OCI-LY1 (cell line): ENCODE results near the gene ESF1.

ENCODE experiments used
- H2AFZ ChIP-seq: fragments of 200-600 bp; sonication (generic), shearing (Covaris generic); 2 replicates; pipeline ENCODE4 v1.6.0; 2014; ENCODE audit warnings: antibody characterized with exemption, mild to moderate bottlenecking, low read length
- H3F3A ChIP-seq: fragments of 200-600 bp; sonication (generic), shearing (Covaris generic); 2 replicates; pipeline ENCODE4 v1.6.0; 2014; ENCODE audit warnings: mild to moderate bottlenecking, antibody characterized with exemption, low read length, moderate library complexity; ENCODE audit not compliant: insufficient read depth
- H3K27ac ChIP-seq: fragments of 200-600 bp; sonication (generic); 2 replicates; pipeline ENCODE4 v1.5.1; 2014; ENCODE audit warnings: low read length, mixed run types, mild to moderate bottlenecking, low read depth; ENCODE audit not compliant: poor library complexity, severe bottlenecking
- H3K27me3 ChIP-seq: fragments of 200-600 bp; sonication (generic); 2 replicates; pipeline ENCODE4 v1.6.0; 2014; ENCODE audit warnings: antibody characterized with exemption, mild to moderate bottlenecking, low read length, moderate library complexity; ENCODE audit not compliant: insufficient read depth
- H3K36me3 ChIP-seq: fragments of 200-600 bp; sonication (generic); 2 replicates; pipeline ENCODE4 v1.6.1; 2014; ENCODE audit warnings: mild to moderate bottlenecking, antibody characterized with exemption, low read length, moderate library complexity, mixed read lengths; ENCODE audit not compliant: insufficient read depth
- H3K4me1 ChIP-seq: fragments of 200-600 bp; sonication (generic); 2 replicates; pipeline ENCODE4 v1.5.1; 2014; ENCODE audit warnings: mild to moderate bottlenecking, low read length, moderate library complexity; ENCODE audit not compliant: insufficient read depth, severe bottlenecking
- H3K4me2 ChIP-seq: fragments of 200-600 bp; sonication (generic), shearing (Covaris generic); 2 replicates; pipeline ENCODE4 v1.6.1; 2014; ENCODE audit warnings: low read length
- H3K4me3 ChIP-seq: fragments of 200-600 bp; sonication (generic); 2 replicates; pipeline ENCODE4 v1.5.1; 2014; ENCODE audit warnings: low read length, low read depth, mild to moderate bottlenecking, mixed read lengths; ENCODE audit not compliant: poor library complexity, severe bottlenecking
- H3K79me2 ChIP-seq: fragments of 200-600 bp; shearing (Covaris generic); 2 replicates; pipeline ENCODE4 v1.6.1; 2016; ENCODE audit warnings: mixed run types, low read length, mixed read lengths; ENCODE audit not compliant: insufficient read depth
- H3K9ac ChIP-seq: fragments of 200-600 bp; sonication (generic), shearing (Covaris generic); 2 replicates; pipeline ENCODE4 v1.6.1; 2014; ENCODE audit warnings: mild to moderate bottlenecking, low read length, mixed read lengths
- H3K9me2 ChIP-seq: fragments of 200-600 bp; sonication (generic), shearing (Covaris generic); 2 replicates; pipeline ENCODE4 v1.6.1; 2014; ENCODE audit warnings: low read depth, mild to moderate bottlenecking, low read length, mixed read lengths
- H3K9me3 ChIP-seq: fragments of 200-600 bp; shearing (Covaris generic); 2 replicates; pipeline ENCODE4 v1.6.1; 2014; ENCODE audit warnings: low read length, mixed read lengths
- H4K20me1 ChIP-seq: fragments of 200-600 bp; sonication (generic), shearing (Covaris generic); 2 replicates; pipeline ENCODE4 v1.6.0; 2016; ENCODE audit warnings: mild to moderate bottlenecking, low read length; ENCODE audit not compliant: insufficient read depth
- EZH2 ChIP-seq: fragments of 200-600 bp; sonication (generic), shearing (Covaris generic); IDR thresholded peaks from 2 replicates; pipeline ENCODE4 v1.8.0; 2017; ENCODE audit warnings: borderline replicate concordance, mixed run types, mild to moderate bottlenecking, antibody characterized with exemption, low read length, moderate library complexity, mixed read lengths
- TF ChIP-seq, protein P1 (sequence below): fragments of 200-600 bp; sonication (generic), shearing (Covaris generic); IDR thresholded peaks from 2 replicates; pipeline ENCODE4 v1.5.1; 2017; ENCODE audit warnings: mild to moderate bottlenecking, antibody characterized with exemption, low read length, moderate library complexity, mixed read lengths

Gene ESF1

DNA sequence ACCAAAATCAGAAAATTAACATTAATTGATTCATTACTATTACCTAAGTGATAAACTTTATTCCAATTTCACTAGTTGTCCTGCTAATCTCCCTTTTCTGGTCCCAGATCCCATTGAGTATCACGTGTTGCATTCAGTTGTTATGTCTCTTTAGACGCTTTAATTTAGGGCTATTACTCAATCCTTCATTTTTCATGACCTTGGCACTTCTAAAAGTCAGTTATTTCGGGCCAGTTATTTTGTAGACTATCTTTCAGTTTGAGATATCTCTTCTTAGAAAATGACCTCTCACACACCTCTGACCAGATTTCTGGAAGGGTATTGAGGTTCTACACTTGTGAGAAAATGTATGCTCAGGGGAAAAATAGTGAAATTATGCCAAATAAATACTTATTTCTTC, 112.0 kb downstream of the ESF1 start:
- Histone ChIP-seq H3K9ac (no peak overlapping the region), H3K4me1 (no peaks in the 10 kb centered on the region), H3K36me3 (no peaks in the 10 kb centered on the region), H2AFZ (no peak overlapping the region), H3K4me2 (no peak overlapping the region), H3K79me2 (no peaks in the 10 kb centered on the region), H3K9me3 (no peaks in the 10 kb centered on the region), H3K4me3 (no peak overlapping the region), H3K27me3 (0 out of 2 replicates have a peak, but pooled peaks cover 4% of the 10 kb centered on the region), H4K20me1 (no peaks in the 10 kb centered on the region), H3F3A (no peaks in the 10 kb centered on the region), H3K9me2 (no peaks in the 10 kb centered on the region), H3K27ac (no peak overlapping the region)
- no peak for TF ChIP-seq EZH2
- TF ChIP-seq, protein P1, sequence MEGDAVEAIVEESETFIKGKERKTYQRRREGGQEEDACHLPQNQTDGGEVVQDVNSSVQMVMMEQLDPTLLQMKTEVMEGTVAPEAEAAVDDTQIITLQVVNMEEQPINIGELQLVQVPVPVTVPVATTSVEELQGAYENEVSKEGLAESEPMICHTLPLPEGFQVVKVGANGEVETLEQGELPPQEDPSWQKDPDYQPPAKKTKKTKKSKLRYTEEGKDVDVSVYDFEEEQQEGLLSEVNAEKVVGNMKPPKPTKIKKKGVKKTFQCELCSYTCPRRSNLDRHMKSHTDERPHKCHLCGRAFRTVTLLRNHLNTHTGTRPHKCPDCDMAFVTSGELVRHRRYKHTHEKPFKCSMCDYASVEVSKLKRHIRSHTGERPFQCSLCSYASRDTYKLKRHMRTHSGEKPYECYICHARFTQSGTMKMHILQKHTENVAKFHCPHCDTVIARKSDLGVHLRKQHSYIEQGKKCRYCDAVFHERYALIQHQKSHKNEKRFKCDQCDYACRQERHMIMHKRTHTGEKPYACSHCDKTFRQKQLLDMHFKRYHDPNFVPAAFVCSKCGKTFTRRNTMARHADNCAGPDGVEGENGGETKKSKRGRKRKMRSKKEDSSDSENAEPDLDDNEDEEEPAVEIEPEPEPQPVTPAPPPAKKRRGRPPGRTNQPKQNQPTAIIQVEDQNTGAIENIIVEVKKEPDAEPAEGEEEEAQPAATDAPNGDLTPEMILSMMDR: no peak

DNA sequence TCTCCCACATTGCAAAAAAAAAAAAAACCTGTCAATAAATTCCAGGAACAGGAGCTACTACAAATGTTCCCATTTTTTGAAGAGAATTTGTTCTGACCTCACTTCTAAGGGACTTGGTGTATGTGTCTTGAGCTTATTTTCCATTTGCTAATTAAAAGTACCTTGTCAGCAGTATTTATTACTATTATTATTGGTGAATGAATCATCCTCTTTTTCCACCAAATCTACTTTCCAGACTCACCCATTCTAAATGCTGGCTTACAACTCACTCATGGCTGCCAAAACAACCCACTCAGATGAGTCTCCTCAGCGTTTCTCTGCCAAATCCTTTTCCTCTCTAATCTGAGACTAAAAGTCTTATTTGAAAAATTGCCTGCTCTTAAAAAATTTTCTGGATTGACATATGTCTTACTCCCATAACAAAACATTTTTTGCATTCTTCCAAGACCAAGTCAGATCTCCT, 112.8 kb downstream of the ESF1 start:
- no peak for TF ChIP-seq EZH2
- TF ChIP-seq, protein P1: no peak

DNA sequence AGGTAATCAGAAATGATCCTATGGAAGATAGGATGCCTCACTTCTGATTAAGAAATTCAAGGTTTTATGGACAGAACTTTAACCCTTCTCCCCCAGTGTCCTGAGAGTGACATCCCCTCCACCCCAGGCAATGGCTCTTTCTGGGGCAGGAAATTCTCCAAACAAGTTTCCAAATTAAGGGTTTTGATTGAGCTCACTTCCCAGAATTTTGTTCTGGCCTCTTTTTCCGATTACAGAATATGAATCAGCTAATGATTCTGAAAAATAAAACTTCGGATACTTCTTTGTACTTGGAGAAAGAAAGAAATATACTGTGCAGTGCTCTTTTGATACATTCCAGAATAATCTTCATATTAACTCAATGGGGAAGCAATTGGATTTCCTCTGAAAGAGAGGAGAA, 113.2 kb downstream of the ESF1 start:
- no peaks in the 10 kb centered on the region for H3K4me1 ChIP-seq

More for the DNA sequence above, 112.8 kb downstream of the ESF1 start:
- no peak overlapping the region for H3K4me2 ChIP-seq
- no peak overlapping the region for H3K9ac ChIP-seq
- no peaks in the 10 kb centered on the region for H3F3A ChIP-seq
- no peak overlapping the region for H3K4me3 ChIP-seq
- H3K9me2 ChIP-seq: no peaks in the 10 kb centered on the region
- H3K79me2 ChIP-seq: no peaks in the 10 kb centered on the region
- H2AFZ ChIP-seq: no peak overlapping the region
- no peak overlapping the region for H3K27ac ChIP-seq
- no peaks in the 10 kb centered on the region for H3K9me3 ChIP-seq
- no peaks in the 10 kb centered on the region for H4K20me1 ChIP-seq
- no peaks in the 10 kb centered on the region for H3K4me1 ChIP-seq
- 0 out of 2 replicates have a peak, but pooled peaks cover 4% of the 10 kb centered on the region for H3K27me3 ChIP-seq
- no peaks in the 10 kb centered on the region for H3K36me3 ChIP-seq

More for the DNA sequence above, 113.2 kb downstream of the ESF1 start:
- Histone ChIP-seq H3K4me3 (no peak overlapping the region), H2AFZ (no peak overlapping the region), H3K27ac (no peak overlapping the region), H3K79me2 (no peaks in the 10 kb centered on the region), H3K9me3 (no peaks in the 10 kb centered on the region), H3K36me3 (no peaks in the 10 kb centered on the region), H3K27me3 (0 out of 2 replicates have a peak, but pooled peaks cover 4% of the 10 kb centered on the region), H3K4me2 (no peak overlapping the region), H3F3A (no peaks in the 10 kb centered on the region), H4K20me1 (no peaks in the 10 kb centered on the region), H3K9ac (no peak overlapping the region), H3K9me2 (no peaks in the 10 kb centered on the region)
- TF ChIP-seq, protein P1: no peak
- TF ChIP-seq EZH2: no peak
